GM10248 (cell line): ENCODE data around the gene CTXN3.

Source experiments
- CTCF ChIA-PET: fragments of 300-600 bp; sonication (Branson Sonifier 250); formaldehyde crosslinking; extraction: SDS; loops from one replicate; lab custom pipeline; 2021; ENCODE audit warnings: antibody characterized with exemption; lab: Yijun Ruan, JAX
- POLR2A ChIA-PET: fragments of 350-650 bp; sonication (Branson Sonifier 250); formaldehyde crosslinking; extraction: SDS; loops from one replicate; lab custom pipeline; 2020; ENCODE audit warnings: antibody characterized with exemption; lab: Yijun Ruan, JAX
- DNase-seq: peaks from one replicate; pipeline ENCODE4 v3.0.0; 2012; ENCODE audit errors: extremely low spot score
- CTCF ChIP-seq: IDR thresholded peaks from 2 replicates; pipeline ENCODE4 v1.5.1; 2012; ENCODE audit warnings: mild to moderate bottlenecking, low read depth; ENCODE audit errors: extremely low read depth, missing control alignments, control extremely low read depth

The CTXN3 gene

GRCh38 chr5:127619908-127620479 is 28.9 kb upstream of the CTXN3 start:
- no peak for TF ChIP-seq CTCF
- no peak for DNase-seq
- ChIA-PET CTCF (no interaction called here), POLR2A (no interaction called here)

- CTCF ChIA-PET, result interaction anchor here (0.8 to 1.9 kb wide), 8 partner anchors 10 to 194 kb away, joined by 3 to 7 read pairs (median 4); no protein-coding TSS in a partner anchor
- POLR2A ChIA-PET, result no interaction called here
- TF ChIP-seq CTCF, result no peak
- DNase-seq, result no peak
Measured at GRCh38 chr5:127621601-127622325, 27.1 kb upstream of the CTXN3 start.

- CTCF ChIA-PET, result interaction anchor here (1.2 to 1.5 kb wide), 4 partner anchors 22 to 30 kb away, joined by 3 read pairs; no protein-coding TSS in a partner anchor
- POLR2A ChIA-PET, result no interaction called here
- TF ChIP-seq CTCF, result no peak
- DNase-seq, result no peak
Measured at GRCh38 chr5:127634007-127634406, 14.9 kb upstream of the CTXN3 start.

- POLR2A ChIA-PET, result no interaction called here
- CTCF ChIA-PET, result no interaction called here
- TF ChIP-seq CTCF, result no peak
- DNase-seq, result no peak
Measured at GRCh38 chr5:127639828-127640227, 9.1 kb upstream of the CTXN3 start.

- CTCF ChIA-PET, result interaction anchor here (1.9 kb wide), 1 partner anchor 17 kb away, joined by 10 read pairs; no protein-coding TSS in a partner anchor
- POLR2A ChIA-PET, result no interaction called here
- no peak for TF ChIP-seq CTCF
- DNase-seq, result no peak
Measured at GRCh38 chr5:127642949-127643348, 5.9 kb upstream of the CTXN3 start.

GRCh38 chr5:127643607-127644006 is 5.3 kb upstream of the CTXN3 start:
- DNase-seq, result no peak
- CTCF ChIA-PET, result interaction anchor here (1.9 kb wide), 1 partner anchor 16 kb away, joined by 10 read pairs; no protein-coding TSS in a partner anchor
- TF ChIP-seq CTCF, result no peak
- POLR2A ChIA-PET, result no interaction called here
